ENCODE data around the gene RCVRN.

Gene RCVRN

DNA sequence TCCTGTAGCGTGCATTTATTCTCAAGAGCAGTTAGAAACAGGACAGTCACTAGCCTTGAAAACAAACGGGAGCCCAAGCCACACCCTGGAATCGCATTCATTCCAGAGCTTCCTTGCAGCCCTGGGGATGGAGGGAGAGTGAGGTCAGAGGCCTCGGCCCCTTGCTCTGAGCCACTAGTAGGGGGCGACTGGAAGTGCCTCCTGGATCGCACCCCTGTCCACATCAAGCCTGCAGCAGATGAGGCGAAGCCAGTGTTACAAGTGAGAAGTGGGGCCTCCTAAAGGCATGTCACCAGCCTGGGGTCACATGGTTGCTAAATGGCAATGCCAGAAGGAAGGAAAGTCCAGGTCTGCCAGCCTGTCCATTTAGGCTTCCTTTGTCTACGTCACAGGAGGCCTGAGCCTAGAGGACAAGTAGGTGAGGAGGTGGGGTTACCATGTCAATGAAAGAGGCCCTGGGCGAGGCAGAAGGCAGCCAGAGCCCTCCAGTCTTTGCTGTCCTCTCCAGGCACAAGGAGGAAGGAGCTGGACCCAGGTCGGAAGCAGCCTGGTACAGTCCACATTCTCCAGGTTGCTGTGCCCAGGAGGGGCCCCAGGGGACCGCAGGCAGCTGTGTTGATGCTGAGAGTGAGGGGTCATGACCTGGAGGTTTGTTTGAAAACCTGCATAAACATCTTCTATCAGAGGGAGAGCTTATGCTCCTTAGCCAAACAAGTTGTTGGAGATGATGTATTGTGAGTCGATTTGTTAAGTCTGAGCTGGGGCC, 3.0 kb upstream of the RCVRN start:
- Histone ChIP-seq H3K9ac (ENCODE audit: low read depth, low read length) (no peak overlapping the region), H3K4me2 (ENCODE audit: insufficient read depth, low read length) (no peak overlapping the region), H3K27ac (ENCODE audit: low read length) (no peak overlapping the region)

DNA sequence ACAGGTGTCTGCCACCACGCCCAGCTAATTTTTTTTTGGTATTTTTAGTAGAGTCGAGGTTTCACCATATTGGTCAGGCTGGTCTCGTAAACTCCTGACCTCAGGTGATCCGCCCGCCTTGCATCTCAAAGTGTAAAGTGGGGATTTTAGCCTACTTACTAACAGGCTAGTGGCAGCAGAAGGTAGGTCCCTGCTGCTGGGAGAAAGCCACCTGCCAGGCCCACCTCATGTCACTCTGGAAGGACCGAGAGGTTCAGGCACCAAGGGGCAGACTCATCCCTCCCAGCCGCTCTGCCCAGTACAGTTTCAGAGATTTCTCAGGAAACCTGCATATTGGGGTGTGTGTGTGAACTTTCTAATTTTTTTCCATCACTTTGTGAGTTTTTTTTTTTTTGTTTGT, 2.1 kb upstream of the RCVRN start:
- DNase-seq (no peak), ATAC-seq (ENCODE audit: insufficient read depth, low read depth) (no peak)
- Histone ChIP-seq H3K4me1 (ENCODE audit: insufficient read depth, low read length) (no peaks in the 10 kb centered on the region), H3K27ac (ENCODE audit: low read length) (no peak overlapping the region), H3K9me3 (ENCODE audit: insufficient read depth, low read length, severe bottlenecking) (no peaks in the 10 kb centered on the region), H3K36me3 (ENCODE audit: insufficient read depth, low read length) (no peaks in the 10 kb centered on the region), H3K4me3 (ENCODE audit: low read depth in 1 of 2, low read length in 2 of 2) (no peak overlapping the region), H4K20me1 (ENCODE audit: insufficient read depth, low read length) (peaks cover 4% of the 10 kb centered on the region), H3K27me3 (ENCODE audit: insufficient read depth, low read length, poor library complexity) (no peaks in the 10 kb centered on the region), H3K9ac (ENCODE audit: low read depth, low read length) (no peak overlapping the region), H2AFZ (ENCODE audit: low read depth, low read length) (no peak overlapping the region), H3K4me2 (ENCODE audit: insufficient read depth, low read length) (no peak overlapping the region), H3K79me2 (ENCODE audit: insufficient read depth, low read length) (no peaks in the 10 kb centered on the region)
- TF ChIP-seq CTCF (IDR thresholded peaks at IDR 0.05; ENCODE audit: borderline replicate concordance, extremely low read depth, low read length, poor library complexity, severe bottlenecking) (no peak), EZH2 (IDR thresholded peaks at IDR 0.05; ENCODE audit: borderline replicate concordance, low read depth, low read length, severe bottlenecking) (no peak)

More for the DNA sequence above, 3.0 kb upstream of the RCVRN start:
- Histone ChIP-seq H3K79me2 (ENCODE audit: insufficient read depth, low read length) (no peaks in the 10 kb centered on the region), H2AFZ (ENCODE audit: low read depth, low read length) (no peak overlapping the region), H3K36me3 (ENCODE audit: insufficient read depth, low read length) (no peaks in the 10 kb centered on the region), H3K4me3 (ENCODE audit: low read depth in 1 of 2, low read length in 2 of 2) (no peak overlapping the region), H3K9me3 (ENCODE audit: insufficient read depth, low read length, severe bottlenecking) (no peaks in the 10 kb centered on the region), H3K27me3 (ENCODE audit: insufficient read depth, low read length, poor library complexity) (no peaks in the 10 kb centered on the region), H4K20me1 (ENCODE audit: insufficient read depth, low read length) (peaks cover 4% of the 10 kb centered on the region), H3K4me1 (ENCODE audit: insufficient read depth, low read length) (no peaks in the 10 kb centered on the region)
- TF ChIP-seq EZH2 (IDR thresholded peaks at IDR 0.05; ENCODE audit: borderline replicate concordance, low read depth, low read length, severe bottlenecking) (no peak), CTCF (IDR thresholded peaks at IDR 0.05; ENCODE audit: borderline replicate concordance, extremely low read depth, low read length, poor library complexity, severe bottlenecking) (no peak)
- no peak for ATAC-seq (ENCODE audit: insufficient read depth, low read depth)
- DNase-seq, result no peak

GRCh38 chr17:9906616-9907015, 1.5 kb upstream of the RCVRN start:
- H3K9me3 ChIP-seq (ENCODE audit: insufficient read depth, low read length, severe bottlenecking), result no peaks in the 10 kb centered on the region
- TF ChIP-seq EZH2 (IDR thresholded peaks at IDR 0.05; ENCODE audit: borderline replicate concordance, low read depth, low read length, severe bottlenecking), result no peak
- H3K4me2 ChIP-seq (ENCODE audit: insufficient read depth, low read length), result no peak overlapping the region
- H4K20me1 ChIP-seq (ENCODE audit: insufficient read depth, low read length), result peaks cover 4% of the 10 kb centered on the region
- no peaks in the 10 kb centered on the region for H3K36me3 ChIP-seq (ENCODE audit: insufficient read depth, low read length)
- no peak overlapping the region for H3K27ac ChIP-seq (ENCODE audit: low read length)
- H3K79me2 ChIP-seq (ENCODE audit: insufficient read depth, low read length), result no peaks in the 10 kb centered on the region
- peaks cover 2% of the 10 kb centered on the region for H3K27me3 ChIP-seq (ENCODE audit: insufficient read depth, low read length, poor library complexity)
- no peak overlapping the region for H3K9ac ChIP-seq (ENCODE audit: low read depth, low read length)
- H2AFZ ChIP-seq (ENCODE audit: low read depth, low read length), result no peak overlapping the region
- no peaks in the 10 kb centered on the region for H3K4me1 ChIP-seq (ENCODE audit: insufficient read depth, low read length)
- ATAC-seq (ENCODE audit: insufficient read depth, low read depth) (no peak), DNase-seq (no peak)
- H3K4me3 ChIP-seq (ENCODE audit: low read depth in 1 of 2, low read length in 2 of 2), result no peak overlapping the region

DNA sequence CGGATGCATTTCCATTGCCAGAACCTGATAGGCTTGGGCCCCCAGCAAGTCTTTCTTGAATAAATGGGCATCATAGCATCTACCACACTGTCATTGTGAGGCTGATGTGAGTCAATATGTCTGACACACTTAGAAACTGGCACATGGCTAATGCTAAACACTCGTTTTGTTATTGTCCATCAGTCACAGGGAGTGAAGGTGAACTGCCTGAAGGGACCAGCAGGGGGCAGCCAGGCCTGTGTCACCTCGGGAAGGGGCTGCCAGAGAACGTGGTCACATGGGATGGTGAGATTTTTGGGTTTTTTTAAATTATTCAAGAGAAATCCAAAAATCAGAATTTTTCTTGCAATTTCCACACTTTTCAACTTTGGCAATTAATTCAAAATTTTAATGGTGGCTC, 831 bp upstream of the RCVRN start:
- no peaks in the 10 kb centered on the region for H3K36me3 ChIP-seq (ENCODE audit: insufficient read depth, low read length)
- H4K20me1 ChIP-seq (ENCODE audit: insufficient read depth, low read length), result peaks cover 4% of the 10 kb centered on the region
- H3K4me1 ChIP-seq (ENCODE audit: insufficient read depth, low read length), result no peaks in the 10 kb centered on the region
- no peak overlapping the region for H2AFZ ChIP-seq (ENCODE audit: low read depth, low read length)
- H3K79me2 ChIP-seq (ENCODE audit: insufficient read depth, low read length), result no peaks in the 10 kb centered on the region
- H3K27me3 ChIP-seq (ENCODE audit: insufficient read depth, low read length, poor library complexity), result peaks cover 5% of the 10 kb centered on the region
- TF ChIP-seq CTCF (IDR thresholded peaks at IDR 0.05; ENCODE audit: borderline replicate concordance, extremely low read depth, low read length, poor library complexity, severe bottlenecking) (peak; percentile 81), EZH2 (IDR thresholded peaks at IDR 0.05; ENCODE audit: borderline replicate concordance, low read depth, low read length, severe bottlenecking) (no peak)
- ATAC-seq (ENCODE audit: insufficient read depth, low read depth) (peak; percentile 66; the same call in 2 of the 3 replicates), DNase-seq (peak; percentile 48)
- no peaks in the 10 kb centered on the region for H3K9me3 ChIP-seq (ENCODE audit: insufficient read depth, low read length, severe bottlenecking)
- H3K27ac ChIP-seq (ENCODE audit: low read length), result no peak overlapping the region
- no peak overlapping the region for H3K9ac ChIP-seq (ENCODE audit: low read depth, low read length)
- H3K4me3 ChIP-seq (ENCODE audit: low read depth in 1 of 2, low read length in 2 of 2), result no peak overlapping the region
- no peak overlapping the region for H3K4me2 ChIP-seq (ENCODE audit: insufficient read depth, low read length)
